Activated naive CD4-positive, alpha-beta T cell treated with anti-CD3 and anti-CD28 coated beads, Interleukin-2, amount 10 ng/mL, durations not matched to agents 5 hours and 36 hours (primary cell): ENCODE measurements around the gene DEGS1. TPM values are rescaled to one million over a fixed set of nuclear protein-coding genes. Genes with fewer than 3 reads are reported as not detected.

Experiments
- total RNA-seq, 2 experiments: library from RNA; stranded (reverse); gene quantifications; one replicate each; pipeline ENCODE4 v1.2.3, GENCODE V29; 2021

Gene DEGS1
- 10 to 100 TPM; 78.6 to 80.3 TPM for total RNA-seq

DNA sequence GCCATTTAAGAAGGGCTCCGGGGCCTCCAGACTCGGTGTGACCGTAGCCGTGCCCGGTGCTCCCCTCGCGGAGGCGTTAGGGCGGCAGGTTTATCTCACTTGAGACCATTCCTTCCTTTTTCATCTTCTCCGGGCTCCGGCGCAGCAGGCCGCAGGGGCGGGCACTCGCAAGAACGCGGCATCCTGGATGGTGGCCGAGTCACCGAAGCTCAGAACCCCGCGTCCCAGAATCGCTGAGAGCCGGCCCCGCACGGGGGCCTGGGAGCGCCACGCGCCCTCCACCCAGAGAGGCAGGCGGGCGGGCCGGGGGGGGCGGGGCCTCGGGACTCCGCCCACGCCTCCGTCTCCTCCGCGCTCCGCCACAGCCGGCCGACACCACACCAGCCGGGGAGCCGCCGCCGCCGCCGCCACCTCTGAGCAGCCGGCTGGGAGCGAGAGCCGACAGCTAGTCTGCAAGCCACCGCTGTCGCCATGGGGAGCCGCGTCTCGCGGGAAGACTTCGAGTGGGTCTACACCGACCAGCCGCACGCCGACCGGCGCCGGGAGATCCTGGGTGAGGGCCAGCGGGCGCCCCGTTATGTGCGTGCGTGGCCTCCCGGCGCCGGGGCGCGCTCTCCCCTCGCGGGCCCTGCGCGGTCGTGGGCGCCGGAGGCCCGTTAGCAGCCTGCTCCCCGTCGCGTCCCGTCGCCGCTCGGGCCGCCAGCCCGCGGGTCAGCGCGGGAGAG, at the start of gene DEGS1:
Gene DEGS1 (plus strand): TSS at position 375 of the 725 bp plus-strand sequence. CDS start 97 bp downstream, at position 472.

Other genes starting within 250 kb of the DEGS1 start
- gene FBXO28, start 69.1 kb upstream of the DEGS1 start, total RNA-seq = 10 to 100 TPM; 25.3 to 28.2 TPM
- gene NVL, start 146.9 kb downstream of the DEGS1 start, total RNA-seq = 10 to 100 TPM; 42.9 to 43.7 TPM
- 10 to 100 TPM; 40.6 to 41.6 TPM for gene CNIH4, start 173.6 kb downstream of the DEGS1 start, total RNA-seq